Trophoblast cell (in vitro differentiated cells and primary cell): ENCODE measurements around the gene POLR3K.

ENCODE experiments used
- DNase-seq, 2 donors: peaks; one replicate each; pipeline ENCODE4 v3.0.0-alpha.2; 2016
- H2AFZ ChIP-seq: 2 replicates; pipeline ENCODE4 v1.6.1; 2013; ENCODE audit warnings: low read length, moderate library complexity, mild to moderate bottlenecking; ENCODE audit not compliant: insufficient read depth, poor library complexity
- H2AK5ac ChIP-seq: 2 replicates; pipeline ENCODE4 v1.6.1; 2013; ENCODE audit warnings: mild to moderate bottlenecking, low read length
- H2BK120ac ChIP-seq: 2 replicates; pipeline ENCODE4 v1.6.1; 2013; ENCODE audit warnings: low read length, mild to moderate bottlenecking, moderate library complexity; ENCODE audit not compliant: insufficient read depth, poor library complexity
- H2BK12ac ChIP-seq: 2 replicates; pipeline ENCODE4 v1.6.1; 2013; ENCODE audit warnings: mild to moderate bottlenecking, low read length, moderate library complexity
- H2BK5ac ChIP-seq: 2 replicates; pipeline ENCODE4 v1.6.1; 2013; ENCODE audit warnings: low read length, low read depth, moderate library complexity, mild to moderate bottlenecking; ENCODE audit not compliant: poor library complexity
- H3K14ac ChIP-seq: 2 replicates; pipeline ENCODE4 v1.6.1; 2013; ENCODE audit warnings: mild to moderate bottlenecking, low read length
- H3K18ac ChIP-seq: 2 replicates; pipeline ENCODE4 v1.6.1; 2013; ENCODE audit warnings: mild to moderate bottlenecking, low read length
- H3K23ac ChIP-seq: 2 replicates; pipeline ENCODE4 v1.6.1; 2013; ENCODE audit warnings: low read length
- H3K27ac ChIP-seq: 2 replicates; pipeline ENCODE4 v1.5.1; 2013; ENCODE audit warnings: low read depth, mild to moderate bottlenecking, inconsistent platforms, low read length, moderate library complexity
- H3K27me3 ChIP-seq: 2 replicates; pipeline ENCODE4 v1.6.1; 2013; ENCODE audit warnings: inconsistent platforms, mild to moderate bottlenecking, low read length, moderate library complexity; ENCODE audit not compliant: insufficient read depth
- H3K36me3 ChIP-seq, 2 experiments: 1 replicate in 1 of 2; 2 replicates in 1 of 2; pipeline ENCODE4 v1.6.1; 2013; ENCODE audit warnings: low read length in 2 of 2, mild to moderate bottlenecking in 2 of 2, moderate library complexity in 1 of 2; ENCODE audit not compliant: insufficient read depth in 2 of 2, control insufficient read depth in 1 of 2
- H3K4ac ChIP-seq: 2 replicates; pipeline ENCODE4 v1.6.1; 2013; ENCODE audit warnings: low read depth, mild to moderate bottlenecking, low read length, moderate library complexity
- H3K4me1 ChIP-seq, 2 experiments: 1 replicate in 1 of 2; 2 replicates in 1 of 2; pipeline ENCODE4 v1.6.1; 2013; ENCODE audit warnings: low read length in 2 of 2, mild to moderate bottlenecking in 2 of 2, moderate library complexity in 1 of 2; ENCODE audit not compliant: insufficient read depth in 2 of 2, control insufficient read depth in 1 of 2
- H3K4me2 ChIP-seq: 2 replicates; pipeline ENCODE4 v1.6.1; 2013; ENCODE audit warnings: inconsistent platforms, mild to moderate bottlenecking, low read length, moderate library complexity
- H3K4me3 ChIP-seq: 2 replicates; pipeline ENCODE4 v1.5.1; 2013; ENCODE audit warnings: mild to moderate bottlenecking, low read depth, low read length, inconsistent platforms
- H3K79me1 ChIP-seq: one replicate; pipeline ENCODE4 v1.6.1; 2013; ENCODE audit warnings: low read length
- H3K79me2 ChIP-seq: 2 replicates; pipeline ENCODE4 v1.6.1; 2013; ENCODE audit warnings: low read length, mild to moderate bottlenecking; ENCODE audit not compliant: control insufficient read depth, insufficient read depth, poor library complexity
- H3K9ac ChIP-seq: 2 replicates; pipeline ENCODE4 v1.6.1; 2013; ENCODE audit warnings: mild to moderate bottlenecking, low read length
- H3K9me3 ChIP-seq: 2 replicates; pipeline ENCODE4 v1.6.1; 2013; ENCODE audit warnings: low read depth, mild to moderate bottlenecking, control low read depth, inconsistent platforms, low read length; ENCODE audit not compliant: insufficient read depth
- H4K12ac ChIP-seq: 2 replicates; pipeline ENCODE4 v1.6.1; 2013; ENCODE audit warnings: low read depth, mild to moderate bottlenecking, low read length, moderate library complexity
- H4K8ac ChIP-seq: 2 replicates; pipeline ENCODE4 v1.6.1; 2013; ENCODE audit warnings: low read depth, mild to moderate bottlenecking, low read length, moderate library complexity
- H4K91ac ChIP-seq: one replicate; pipeline ENCODE4 v1.6.1; 2013; ENCODE audit warnings: low read depth, mild to moderate bottlenecking, low read length, moderate library complexity
- WGBS: extraction: QIAGEN DNeasy Blood & Tissue Kit; methylation state at CpG from one replicate; pipeline ENCODE4 v1.1.7; 2013; ENCODE audit warnings: missing lambda C conversion rate; ENCODE audit not compliant: insufficient read length, insufficient coverage; ENCODE audit errors: extremely low coverage; 5-methylcytosine and 5-hydroxymethylcytosine counted together

The POLR3K gene

GRCh38 chr16:66309-67182 lies 13.1 kb upstream of the POLR3K start:
- Histone ChIP-seq H2AK5ac (no peak overlapping the region), H4K8ac (no peak overlapping the region), H2BK120ac (no peak overlapping the region), H3K4me3 (no peak overlapping the region), H3K79me2 (peaks cover 13% of the 10 kb centered on the region), H3K79me1 (peaks cover 9% of the 10 kb centered on the region), H3K23ac (no peak overlapping the region), H4K91ac (no peak overlapping the region), H2AFZ (no peak overlapping the region), H3K9me3 (peaks cover 2% of the 10 kb centered on the region), H3K4ac (no peak overlapping the region), H2BK5ac (no peak overlapping the region), H2BK12ac (no peak overlapping the region), H3K27me3 (no peaks in the 10 kb centered on the region), H3K18ac (no peak overlapping the region), H3K27ac (no peak overlapping the region), H4K12ac (no peak overlapping the region), H3K36me3 (peaks cover 39% of the 10 kb centered on the region in 2 experiments), H3K14ac (no peak overlapping the region), H3K4me1 (peaks cover 24 to 26% of the 10 kb centered on the region in 2 experiments), H3K4me2 (no peak overlapping the region), H3K9ac (no peak overlapping the region)
- no CpG with 5 or more reads among the region's 13 CpGs for WGBS
- DNase-seq = no peak

GRCh38 chr16:65745-66144 lies 12.3 kb upstream of the POLR3K start:
- Histone ChIP-seq H3K9ac (no peak overlapping the region), H3K27ac (no peak overlapping the region), H3K9me3 (peaks cover 2% of the 10 kb centered on the region), H3K4me3 (no peak overlapping the region), H3K4ac (no peak overlapping the region), H3K4me1 (peaks cover 19 to 20% of the 10 kb centered on the region in 2 experiments), H3K18ac (peak overlapping the region; percentile 44), H3K79me2 (peaks cover 7% of the 10 kb centered on the region), H3K79me1 (peaks cover 3% of the 10 kb centered on the region), H3K4me2 (no peak overlapping the region), H2BK120ac (no peak overlapping the region), H3K23ac (no peak overlapping the region), H2AFZ (no peak overlapping the region), H2BK5ac (no peak overlapping the region), H3K14ac (no peak overlapping the region), H4K91ac (no peak overlapping the region), H2BK12ac (no peak overlapping the region), H4K8ac (no peak overlapping the region), H3K36me3 (peaks cover 46% of the 10 kb centered on the region in 2 experiments), H3K27me3 (no peaks in the 10 kb centered on the region), H4K12ac (no peak overlapping the region), H2AK5ac (no peak overlapping the region)
- peak; percentile 70 to 91 for DNase-seq
- no CpG with 5 or more reads among the region's 17 CpGs for WGBS

GRCh38 chr16:64914-65255 lies 11.5 kb upstream of the POLR3K start:
- WGBS = no CpG with 5 or more reads among the region's 9 CpGs
- Histone ChIP-seq H2AFZ (no peak overlapping the region), H4K91ac (no peak overlapping the region), H3K9me3 (peaks cover 2% of the 10 kb centered on the region), H4K8ac (no peak overlapping the region), H2AK5ac (no peak overlapping the region), H3K14ac (no peak overlapping the region), H4K12ac (no peak overlapping the region), H3K23ac (no peak overlapping the region), H3K4ac (no peak overlapping the region), H2BK12ac (no peak overlapping the region), H3K79me2 (peaks cover 2% of the 10 kb centered on the region), H2BK120ac (no peak overlapping the region), H3K36me3 (peaks cover 53 to 54% of the 10 kb centered on the region in 2 experiments), H3K27me3 (no peaks in the 10 kb centered on the region), H3K4me3 (no peak overlapping the region), H3K18ac (no peak overlapping the region), H3K79me1 (no peaks in the 10 kb centered on the region), H3K4me2 (no peak overlapping the region), H3K27ac (no peak overlapping the region), H3K9ac (no peak overlapping the region), H2BK5ac (no peak overlapping the region), H3K4me1 (peaks cover 12% of the 10 kb centered on the region in 2 experiments)
- DNase-seq = no peak

GRCh38 chr16:63998-64913 lies 10.8 kb upstream of the POLR3K start:
- Histone ChIP-seq H2BK120ac (no peak overlapping the region), H4K12ac (no peak overlapping the region), H4K8ac (no peak overlapping the region), H3K4me1 (peaks cover 8 to 9% of the 10 kb centered on the region in 2 experiments), H3K9me3 (peaks cover 2% of the 10 kb centered on the region), H3K4me3 (no peak overlapping the region), H3K79me1 (no peaks in the 10 kb centered on the region), H3K23ac (no peak overlapping the region), H4K91ac (no peak overlapping the region), H2BK12ac (no peak overlapping the region), H2AFZ (no peak overlapping the region), H3K36me3 (peaks cover 59 to 60% of the 10 kb centered on the region in 2 experiments), H2BK5ac (no peak overlapping the region), H3K9ac (no peak overlapping the region), H3K79me2 (no peaks in the 10 kb centered on the region), H3K14ac (no peak overlapping the region), H3K27me3 (no peaks in the 10 kb centered on the region), H2AK5ac (no peak overlapping the region), H3K4me2 (no peak overlapping the region), H3K18ac (no peak overlapping the region), H3K27ac (no peak overlapping the region), H3K4ac (no peak overlapping the region)
- WGBS = no CpG with 5 or more reads among the region's 25 CpGs
- DNase-seq = no peak
